ENCODE results near the gene B4GALNT3.
"Not testable (repeated sequence)": the region's sequence is repeated elsewhere in the genome, so short reads cannot be mapped to it uniquely, and the experiment has no call there.

B4GALNT3 gene

GRCh38 chr12:459430-460258, at the start of gene B4GALNT3:
TSS of gene B4GALNT3 (plus strand) at chr12:459939. CDS start at chr12:460377, 438 bp downstream.
- no peak for DNase-seq

- no peak for DNase-seq
These were observed 44.9 kb upstream of the B4GALNT3 start for GRCh38 chr12:414859-415258.

GRCh38 chr12:418432-418831, 41.3 kb upstream of the B4GALNT3 start:
- no peak for DNase-seq

- no peak for DNase-seq
These were observed 37.2 kb upstream of the B4GALNT3 start for GRCh38 chr12:422526-422925.

- DNase-seq = not testable (repeated sequence)
These were observed 24.0 kb upstream of the B4GALNT3 start for GRCh38 chr12:435737-436136.

- DNase-seq = no peak
These were observed 17.4 kb upstream of the B4GALNT3 start for GRCh38 chr12:442235-442884.

- no peak for DNase-seq
These were observed 12.6 kb upstream of the B4GALNT3 start for GRCh38 chr12:447141-447540.

- DNase-seq = no peak
These were observed 10.5 kb upstream of the B4GALNT3 start for GRCh38 chr12:449203-449602.

GRCh38 chr12:450438-450837, 9.3 kb upstream of the B4GALNT3 start:
- DNase-seq = no peak

GRCh38 chr12:452667-453210, 7.0 kb upstream of the B4GALNT3 start:
- no peak for DNase-seq

- DNase-seq = no peak
These were observed 4.9 kb upstream of the B4GALNT3 start for GRCh38 chr12:454833-455232.

- DNase-seq = no peak
These were observed 3.9 kb upstream of the B4GALNT3 start for GRCh38 chr12:455821-456220.

- no peak for DNase-seq
These were observed 2.1 kb upstream of the B4GALNT3 start for GRCh38 chr12:457676-458075.

- DNase-seq = no peak
These were observed 699 bp upstream of the B4GALNT3 start for GRCh38 chr12:459050-459429.

- no peak for DNase-seq
These were observed 807 bp downstream of the B4GALNT3 start for GRCh38 chr12:460261-461230.

- no peak for DNase-seq
These were observed 1.7 kb downstream of the B4GALNT3 start for GRCh38 chr12:461425-461824.

GRCh38 chr12:462936-463705, 3.4 kb downstream of the B4GALNT3 start:
- no peak for DNase-seq

- DNase-seq = no peak
These were observed 4.9 kb downstream of the B4GALNT3 start for GRCh38 chr12:464484-465267.

- DNase-seq = no peak
These were observed 6.3 kb downstream of the B4GALNT3 start for GRCh38 chr12:466039-466438.

- DNase-seq = no peak
These were observed 7.0 kb downstream of the B4GALNT3 start for GRCh38 chr12:466762-467161.

- no peak for DNase-seq
These were observed 7.9 kb downstream of the B4GALNT3 start for GRCh38 chr12:467591-467990.

Data from cerebellar nuclear complex (tissue), 1 donor.